Esophagus squamous epithelium (tissue), 4 donors: ENCODE measurements around the gene ECT2L.

Experiments used
- CTCF ChIP-seq, 6 experiments: fragments of 450-650 bp in 4 of 6; fragments of 200-600 bp in 2 of 6; sonication (generic) in 2 of 6; IDR thresholded peaks; one replicate each; pipeline ENCODE4 v1.5.1; 2016 to 2019; ENCODE audit warnings: antibody characterized with exemption in 6 of 6, mild to moderate bottlenecking in 4 of 6, moderate library complexity in 4 of 6
- POLR2A ChIP-seq, 4 donors: fragments of 450-650 bp; IDR thresholded peaks; one replicate each; pipeline ENCODE4 v1.6.1; 2017; ENCODE audit warnings: antibody characterized with exemption in 4 of 4, mild to moderate bottlenecking in 4 of 4, moderate library complexity in 3 of 4

DNA sequence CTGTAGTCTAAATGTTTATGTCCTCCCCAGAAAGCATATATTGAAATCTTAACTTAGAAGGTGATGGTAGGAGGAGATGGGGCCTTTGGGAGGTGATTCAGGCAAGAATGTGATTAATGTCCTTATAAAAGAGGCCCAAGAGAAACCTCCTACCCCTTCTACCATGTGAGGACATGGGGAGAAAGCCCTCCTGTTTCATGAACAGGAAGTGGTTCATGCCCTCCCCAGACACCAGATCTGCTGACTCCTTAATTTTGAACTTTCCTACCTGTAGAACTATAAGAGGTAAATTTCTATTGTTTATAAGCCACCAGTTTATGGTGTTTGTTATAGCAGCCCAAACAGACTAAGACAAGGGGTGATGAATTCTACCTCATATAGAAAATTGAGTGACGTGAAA, 8.7 kb upstream of the ECT2L start:
- TF ChIP-seq POLR2A (IDR thresholded peaks at IDR 0.05) (no peak), CTCF (IDR thresholded peaks at IDR 0.05) (no peak)
